HepG2 (cell line): ENCODE results near the gene PSMC3IP. TPM values are rescaled to one million over a fixed set of nuclear protein-coding genes. Genes with fewer than 3 reads are reported as not detected.

Source experiments
- ATF3 ChIP-seq: sonication (generic); formaldehyde crosslinking; IDR thresholded peaks from 2 replicates; pipeline ENCODE4 v1.4.0; 2020; ENCODE audit warnings: missing genetic modification reagents
- FIP1L1 ChIP-seq: fragments of 200-400 bp; formaldehyde crosslinking; IDR thresholded peaks from 2 replicates; pipeline ENCODE4 v1.6.1; 2018; ENCODE audit warnings: low read depth, mild to moderate bottlenecking, low read length, moderate library complexity, borderline replicate concordance; ENCODE audit not compliant: insufficient read depth
- IRF1 ChIP-seq: sonication (generic); formaldehyde crosslinking; IDR thresholded peaks from 2 replicates; pipeline ENCODE4 v1.4.0; 2020; ENCODE audit warnings: low read depth, mild to moderate bottlenecking, missing genetic modification reagents
- MIER3 ChIP-seq: IDR thresholded peaks from 2 replicates; pipeline ENCODE4 v1.6.1; 2016; ENCODE audit warnings: missing compliant biosample characterization, borderline replicate concordance
- MTA1 ChIP-seq: sonication (generic); formaldehyde crosslinking; IDR thresholded peaks from 2 replicates; pipeline ENCODE4 v1.4.0; 2020; ENCODE audit warnings: missing genetic modification reagents, mild to moderate bottlenecking, borderline replicate concordance
- NFKBIZ ChIP-seq: IDR thresholded peaks from 2 replicates; pipeline ENCODE4 v1.6.1; 2018; ENCODE audit warnings: missing genetic modification reagents, missing compliant biosample characterization
- PAXIP1 ChIP-seq: sonication (generic); formaldehyde crosslinking; conservative IDR thresholded peaks from 2 replicates; pipeline ENCODE4 v1.4.0; 2020; ENCODE audit warnings: mild to moderate bottlenecking, missing genetic modification reagents, moderate library complexity
- PHF8 ChIP-seq: sonication (generic); formaldehyde crosslinking; IDR thresholded peaks from 2 replicates; pipeline ENCODE4 v1.5.0; 2020; ENCODE audit warnings: missing genetic modification reagents
- SATB2 ChIP-seq: sonication (generic); formaldehyde crosslinking; IDR thresholded peaks from 2 replicates; pipeline ENCODE4 v1.5.0; 2020; ENCODE audit warnings: missing genetic modification reagents
- TBP ChIP-seq: sonication (generic); formaldehyde crosslinking; IDR thresholded peaks from 2 replicates; pipeline ENCODE4 v1.5.0; 2020; ENCODE audit warnings: missing genetic modification reagents
- TCF7 ChIP-seq: sonication (generic); IDR thresholded peaks from 2 replicates; pipeline ENCODE4 v1.6.1; 2016; ENCODE audit warnings: antibody characterized with exemption, low read depth
- TCF7L2 ChIP-seq: IDR thresholded peaks from 2 replicates; pipeline ENCODE4 v1.6.1; 2011; ENCODE audit warnings: mild to moderate bottlenecking, low read depth, low read length, moderate library complexity
- UBTF ChIP-seq: sonication (generic); formaldehyde crosslinking; IDR thresholded peaks from 2 replicates; pipeline ENCODE4 v1.4.0; 2020; ENCODE audit warnings: mild to moderate bottlenecking, missing genetic modification reagents
- ZFAT ChIP-seq: sonication (generic); formaldehyde crosslinking; conservative IDR thresholded peaks from 2 replicates; pipeline ENCODE4 v1.8.1; 2023; ENCODE audit warnings: missing genetic modification reagents, inconsistent platforms
- ZNF275 ChIP-seq: sonication (generic); formaldehyde crosslinking; IDR thresholded peaks from 2 replicates; pipeline ENCODE4 v1.8.0; 2022; ENCODE audit warnings: missing genetic modification reagents, mild to moderate bottlenecking, inconsistent platforms, borderline replicate concordance
- ZNF280D ChIP-seq: sonication (generic); formaldehyde crosslinking; IDR thresholded peaks from 2 replicates; pipeline ENCODE4 v1.5.1; 2020; ENCODE audit warnings: mild to moderate bottlenecking, missing genetic modification reagents
- ZNF335 ChIP-seq: sonication (generic); formaldehyde crosslinking; IDR thresholded peaks from 2 replicates; pipeline ENCODE4 v1.4.0; 2020; ENCODE audit warnings: missing genetic modification reagents
- ZNF781 ChIP-seq: sonication (generic); formaldehyde crosslinking; IDR thresholded peaks from 2 replicates; pipeline ENCODE4 v1.5.1; 2020; ENCODE audit warnings: borderline replicate concordance, mild to moderate bottlenecking, missing genetic modification reagents; ENCODE audit errors: not compliant biosample characterization
- polyA plus RNA-seq, 8 experiments: library from polyadenylated mRNA; depleted of rRNA in 3 of 8; stranded (reverse) in 7 of 8; unstranded in 1 of 8; fragments of >200 nt; fragmentation: Illumina TruSeq in 4 of 8; extraction: Trizol in 4 of 8; gene quantifications; 2 replicates each; pipeline versions ENCODE4 v1.2.1 to v1.2.3, GENCODE V29; 2011 to 2016; ENCODE audit warnings: low read depth in 4 of 8, missing spikeins in 1 of 8, mixed read lengths in 1 of 8; ENCODE audit not compliant: insufficient read depth in 1 of 8
- total RNA-seq, 5 experiments: library from RNA; depleted of rRNA; stranded (reverse); fragments of >200 nt; fragmentation: Illumina TruSeq; extraction: Trizol; gene quantifications; 2 replicates each; pipeline ENCODE4 v1.2.3, GENCODE V29; 2016; ENCODE audit warnings: low read depth in 1 of 5

Gene PSMC3IP
- total and polyA plus RNA-seq, 2 of the 13 experiments (the other 11 are each of a cell fraction or from before 2014, with no cell fraction given), result 6.5 to 22.4 TPM

GRCh38 chr17:42536048-42536371 is 41.5 kb downstream of the PSMC3IP start, which contains the start of gene NAGLU (continued):
- TF ChIP-seq ZNF781 (CRISPR knock-in tag), result no peak
- no peak for TF ChIP-seq ZFAT (CRISPR knock-in tag)
- no peak; the same call in 1 of the 2 replicates for TF ChIP-seq MTA1 (CRISPR knock-in tag)
- TF ChIP-seq FIP1L1, result no peak
- no peak for TF ChIP-seq TCF7L2
- TF ChIP-seq NFKBIZ (CRISPR knock-in tag), result no peak
- TF ChIP-seq PAXIP1, result no peak
- no peak for TF ChIP-seq ZNF275
- TF ChIP-seq SATB2, result 0 out of 2 replicates have a peak, but pooled peaks have one; percentile 26
- peak; percentile 46; the same call in 1 of the 2 replicates for TF ChIP-seq ZNF335 (CRISPR knock-in tag)
- TF ChIP-seq ATF3 (CRISPR knock-in tag), result no peak
- no peak; the same call in 1 of the 2 replicates for TF ChIP-seq PHF8 (CRISPR knock-in tag)
- TF ChIP-seq UBTF (CRISPR knock-in tag), result no peak
- TF ChIP-seq TBP, result no peak
- TF ChIP-seq MIER3 (CRISPR knock-in tag), result no peak; the same call in 1 of the 2 replicates
- TF ChIP-seq TCF7, result no peak
- TF ChIP-seq ZNF280D (CRISPR knock-in tag), result 0 out of 2 replicates have a peak, but pooled peaks have one; percentile 1
- no peak; the same call in 1 of the 2 replicates for TF ChIP-seq IRF1 (CRISPR knock-in tag)
